Measurements from ENCODE around the gene ZNF622. TPM values are rescaled to one million over a fixed set of nuclear protein-coding genes. Genes with fewer than 3 reads are reported as not detected.

The ZNF622 gene
- total RNA-seq, 5 donors from 2014 or later (not counting 1 experiment from before 2014, with no cell fraction given) = 30.7 to 39.8 (median 38.9) TPM

GRCh38 chr5:16505140-16505891 is 39.7 kb upstream of the ZNF622 start:
- Mint-ChIP-seq H3K4me3 (no peak overlapping the region), H3K27me3 (no peaks in the 10 kb centered on the region), H3K9me3 (peaks cover 0 to 1% (median 1%) of the 10 kb centered on the region in 3 donors), H3K27ac (no peak overlapping the region), H3K36me3 (peaks cover 32% of the 10 kb centered on the region), H3K4me1 (peaks cover 19 to 28% (median 25%) of the 10 kb centered on the region in 3 donors)
- H3K27me3 ChIP-seq (replicated peaks in 1 of 2; ENCODE audit: control insufficient read depth in 2 of 2, extremely low read depth in 1 of 2, insufficient read depth in 2 of 2, low read length in 1 of 2) = no peaks in the 10 kb centered on the region
- H3K36me3 ChIP-seq (ENCODE audit: control insufficient read depth in 2 of 2, extremely low read depth in 1 of 2, insufficient read depth in 1 of 2, low read length in 1 of 2) = peaks cover 0 to 13% of the 10 kb centered on the region in 2 donors
- no peaks in the 10 kb centered on the region for H3K4me1 ChIP-seq (ENCODE audit: control insufficient read depth in 1 of 2, extremely low read depth in 1 of 2, insufficient read depth in 2 of 2, low read length in 2 of 2)
- no peaks in the 10 kb centered on the region for H3K9me3 ChIP-seq
- H3K4me3 ChIP-seq (ENCODE audit: control insufficient read depth in 1 of 2, extremely low read depth in 1 of 2, low read length in 1 of 2) = no peak overlapping the region
- CTCF ChIA-PET = no interaction called here
- 90% methylated on average over 16 of the region's 17 CpGs for WGBS (ENCODE audit: insufficient coverage)
- ATAC-seq (replicated peaks in 1 of 4) (no peak), DNase-seq (no peak)
- POLR2A ChIA-PET = no interaction called here
- no peak overlapping the region for H3K27ac ChIP-seq (ENCODE audit: low read length)

- no peak for DNase-seq
- no peaks in the 10 kb centered on the region for H3K4me1 ChIP-seq (ENCODE audit: control insufficient read depth in 1 of 2, extremely low read depth in 1 of 2, insufficient read depth in 2 of 2, low read length in 2 of 2)
- Mint-ChIP-seq H3K27ac (no peak overlapping the region), H3K9me3 (peaks cover 0 to 5% (median 5%) of the 10 kb centered on the region in 3 donors), H3K4me1 (peaks cover 19 to 24% (median 22%) of the 10 kb centered on the region in 3 donors), H3K4me3 (no peak overlapping the region), H3K27me3 (no peaks in the 10 kb centered on the region), H3K36me3 (peaks cover 38% of the 10 kb centered on the region)
- H3K27me3 ChIP-seq (replicated peaks in 1 of 2; ENCODE audit: control insufficient read depth in 2 of 2, extremely low read depth in 1 of 2, insufficient read depth in 2 of 2, low read length in 1 of 2) = no peaks in the 10 kb centered on the region
- no peak overlapping the region for H3K27ac ChIP-seq (ENCODE audit: low read length)
- ChIA-PET POLR2A (no interaction called here), CTCF (no interaction called here)
- H3K36me3 ChIP-seq (ENCODE audit: control insufficient read depth in 2 of 2, extremely low read depth in 1 of 2, insufficient read depth in 1 of 2, low read length in 1 of 2) = peaks cover 0 to 16% of the 10 kb centered on the region in 2 donors
- H3K4me3 ChIP-seq (ENCODE audit: control insufficient read depth in 1 of 2, extremely low read depth in 1 of 2, low read length in 1 of 2) = no peak overlapping the region
- H3K9me3 ChIP-seq = no peaks in the 10 kb centered on the region
- no peak for ATAC-seq (replicated peaks in 1 of 4)
- 81% methylated on average over 7 of the region's 10 CpGs for WGBS (ENCODE audit: insufficient coverage)
These were observed 39.0 kb upstream of the ZNF622 start for GRCh38 chr5:16504571-16504970.

GRCh38 chr5:16502866-16503265 is 37.3 kb upstream of the ZNF622 start:
- Mint-ChIP-seq H3K27ac (no peak overlapping the region), H3K27me3 (no peaks in the 10 kb centered on the region), H3K4me1 (peaks cover 15 to 19% (median 15%) of the 10 kb centered on the region in 3 donors), H3K9me3 (peaks cover 3 to 7% (median 6%) of the 10 kb centered on the region in 3 donors), H3K36me3 (peaks cover 45% of the 10 kb centered on the region), H3K4me3 (no peak overlapping the region)
- no peaks in the 10 kb centered on the region for H3K27me3 ChIP-seq (replicated peaks in 1 of 2; ENCODE audit: control insufficient read depth in 2 of 2, extremely low read depth in 1 of 2, insufficient read depth in 2 of 2, low read length in 1 of 2)
- CTCF ChIA-PET = interaction anchor here in 1 of 2 donors (1.2 kb wide), 1 partner anchor 48 kb away, joined by 3 read pairs; no protein-coding TSS in a partner anchor
- H3K4me1 ChIP-seq (ENCODE audit: control insufficient read depth in 1 of 2, extremely low read depth in 1 of 2, insufficient read depth in 2 of 2, low read length in 2 of 2) = no peaks in the 10 kb centered on the region
- no peak overlapping the region for H3K27ac ChIP-seq (ENCODE audit: low read length)
- peaks cover 0 to 20% of the 10 kb centered on the region in 2 donors for H3K36me3 ChIP-seq (ENCODE audit: control insufficient read depth in 2 of 2, extremely low read depth in 1 of 2, insufficient read depth in 1 of 2, low read length in 1 of 2)
- ATAC-seq (replicated peaks in 1 of 4) (no peak), DNase-seq (no peak)
- H3K4me3 ChIP-seq (ENCODE audit: control insufficient read depth in 1 of 2, extremely low read depth in 1 of 2, low read length in 1 of 2) = no peak overlapping the region
- WGBS (ENCODE audit: insufficient coverage) = no CpG with 5 or more reads among the region's 3 CpGs
- no peaks in the 10 kb centered on the region for H3K9me3 ChIP-seq
- POLR2A ChIA-PET = no interaction called here

GRCh38 chr5:16500024-16500423 is 34.4 kb upstream of the ZNF622 start:
- Mint-ChIP-seq H3K4me3 (no peak overlapping the region), H3K27ac (no peak overlapping the region), H3K4me1 (peaks cover 9 to 11% (median 9%) of the 10 kb centered on the region in 3 donors), H3K36me3 (peaks cover 59% of the 10 kb centered on the region), H3K9me3 (peaks cover 9 to 29% (median 10%) of the 10 kb centered on the region in 3 donors), H3K27me3 (no peaks in the 10 kb centered on the region)
- CTCF ChIA-PET = no interaction called here
- POLR2A ChIA-PET = no interaction called here
- ATAC-seq (replicated peaks in 1 of 4) = no peak
- H3K9me3 ChIP-seq = peaks cover 4% of the 10 kb centered on the region
- no peaks in the 10 kb centered on the region for H3K27me3 ChIP-seq (replicated peaks in 1 of 2; ENCODE audit: control insufficient read depth in 2 of 2, extremely low read depth in 1 of 2, insufficient read depth in 2 of 2, low read length in 1 of 2)
- DNase-seq = no peak
- WGBS (ENCODE audit: insufficient coverage) = 100% methylated on average over 4 of the region's 5 CpGs
- peaks cover 0 to 21% of the 10 kb centered on the region in 2 donors for H3K36me3 ChIP-seq (ENCODE audit: control insufficient read depth in 2 of 2, extremely low read depth in 1 of 2, insufficient read depth in 1 of 2, low read length in 1 of 2)
- no peaks in the 10 kb centered on the region for H3K4me1 ChIP-seq (ENCODE audit: control insufficient read depth in 1 of 2, extremely low read depth in 1 of 2, insufficient read depth in 2 of 2, low read length in 2 of 2)
- no peak overlapping the region for H3K4me3 ChIP-seq (ENCODE audit: control insufficient read depth in 1 of 2, extremely low read depth in 1 of 2, low read length in 1 of 2)
- no peak overlapping the region for H3K27ac ChIP-seq (ENCODE audit: low read length)

- peaks cover 52% of the 10 kb centered on the region for H3K36me3 Mint-ChIP-seq
- no peaks in the 10 kb centered on the region for H3K27me3 Mint-ChIP-seq
- Histone ChIP-seq H3K9me3 (peaks cover 7% of the 10 kb centered on the region), H3K27ac (ENCODE audit: low read length) (no peak overlapping the region), H3K36me3 (ENCODE audit: control insufficient read depth in 2 of 2, extremely low read depth in 1 of 2, insufficient read depth in 1 of 2, low read length in 1 of 2) (peaks cover 0 to 9% of the 10 kb centered on the region in 2 donors), H3K27me3 (replicated peaks in 1 of 2; ENCODE audit: control insufficient read depth in 2 of 2, extremely low read depth in 1 of 2, insufficient read depth in 2 of 2, low read length in 1 of 2) (no peaks in the 10 kb centered on the region), H3K4me3 (ENCODE audit: control insufficient read depth in 1 of 2, extremely low read depth in 1 of 2, low read length in 1 of 2) (no peak overlapping the region), H3K4me1 (ENCODE audit: control insufficient read depth in 1 of 2, extremely low read depth in 1 of 2, insufficient read depth in 2 of 2, low read length in 2 of 2) (peaks cover 0 to 2% of the 10 kb centered on the region in 2 experiments)
- POLR2A ChIA-PET = no interaction called here
- ATAC-seq (replicated peaks in 1 of 4) (no peak), DNase-seq (no peak)
- no peak overlapping the region for H3K27ac Mint-ChIP-seq
- CTCF ChIA-PET = no interaction called here
- peaks cover 14 to 28% (median 21%) of the 10 kb centered on the region in 3 donors for H3K4me1 Mint-ChIP-seq
- WGBS (ENCODE audit: insufficient coverage) = no CpG with 5 or more reads among the region's 2 CpGs
- H3K9me3 Mint-ChIP-seq = peaks cover 15 to 38% (median 15%) of the 10 kb centered on the region in 3 donors
- H3K4me3 Mint-ChIP-seq = no peak overlapping the region
These were observed 31.9 kb upstream of the ZNF622 start for GRCh38 chr5:16497546-16497945.

GRCh38 chr5:16493261-16493660 is 27.7 kb upstream of the ZNF622 start:
- Mint-ChIP-seq H3K4me3 (no peak overlapping the region), H3K27ac (peak overlapping the region in 1 of 2 donors; percentile 1), H3K4me1 (peaks cover 38 to 45% (median 40%) of the 10 kb centered on the region in 3 donors), H3K9me3 (peaks cover 10 to 34% (median 12%) of the 10 kb centered on the region in 3 donors), H3K36me3 (peaks cover 30% of the 10 kb centered on the region), H3K27me3 (no peaks in the 10 kb centered on the region)
- H3K36me3 ChIP-seq (ENCODE audit: control insufficient read depth in 2 of 2, extremely low read depth in 1 of 2, insufficient read depth in 1 of 2, low read length in 1 of 2) = peaks cover 0 to 2% of the 10 kb centered on the region in 2 donors
- no peak overlapping the region for H3K4me3 ChIP-seq (ENCODE audit: control insufficient read depth in 1 of 2, extremely low read depth in 1 of 2, low read length in 1 of 2)
- peaks cover 0 to 2% of the 10 kb centered on the region in 2 experiments for H3K4me1 ChIP-seq (ENCODE audit: control insufficient read depth in 1 of 2, extremely low read depth in 1 of 2, insufficient read depth in 2 of 2, low read length in 2 of 2)
- H3K27ac ChIP-seq (ENCODE audit: low read length) = no peak overlapping the region
- no peaks in the 10 kb centered on the region for H3K27me3 ChIP-seq (replicated peaks in 1 of 2; ENCODE audit: control insufficient read depth in 2 of 2, extremely low read depth in 1 of 2, insufficient read depth in 2 of 2, low read length in 1 of 2)
- no peak for ATAC-seq (replicated peaks in 1 of 4)
- ChIA-PET CTCF (no interaction called here), POLR2A (no interaction called here)
- no peak for DNase-seq
- H3K9me3 ChIP-seq = peaks cover 7% of the 10 kb centered on the region
- WGBS (ENCODE audit: insufficient coverage) = 50% methylated on average over 1 of the region's 1 CpG
